Right cardiac atrium (tissue), 5 donors: ENCODE results near the gene EZH2. TPM values are rescaled to one million over a fixed set of nuclear protein-coding genes. Genes with fewer than 3 reads are reported as not detected.
A peak's percentile ranks its signal among the peaks of the same experiment; 100 is the strongest.

ENCODE experiments used
- ATAC-seq, 2 donors: fragments of 200-7000 bp; cut with Tn5 transposase; one replicate each; pipeline versions ENCODE4 v1.8.0 to v1.9.1; 2020; ENCODE audit warnings: moderate library complexity in 2 of 2, mild to moderate bottlenecking in 1 of 2
- DNase-seq, 3 donors: peaks; one replicate each; pipeline ENCODE4 v3.0.0-alpha.2; 2020
- H3K27ac ChIP-seq: one replicate; pipeline ENCODE4 v1.5.1; 2013; ENCODE audit warnings: mild to moderate bottlenecking, low read length, control low read depth, moderate library complexity
- H3K27me3 ChIP-seq: one replicate; pipeline ENCODE4 v1.6.1; 2013; ENCODE audit not compliant: control insufficient read depth, insufficient read depth
- H3K4me1 ChIP-seq: one replicate; pipeline ENCODE4 v1.6.1; 2013; ENCODE audit warnings: low read length; ENCODE audit not compliant: control insufficient read depth, insufficient read depth
- H3K4me3 ChIP-seq: one replicate; pipeline ENCODE4 v1.5.1; 2013; ENCODE audit warnings: low read length, control low read depth
- H3K9me3 ChIP-seq: one replicate; pipeline ENCODE4 v1.6.1; 2013; ENCODE audit warnings: low read length; ENCODE audit not compliant: control insufficient read depth
- WGBS: extraction: QIAGEN DNeasy Blood & Tissue Kit; methylation state at CpG from one replicate; pipeline ENCODE4 v1.1.7; 2013; 5-methylcytosine and 5-hydroxymethylcytosine counted together
- intact Hi-C, 4 donors: fragments of 100-400 bp; cut with DNase I; formaldehyde crosslinking; loops; one replicate each; pipeline versions ENCODE4 v1.11.0 to v1.14.0; 2022 to 2023
- polyA plus RNA-seq: library from polyadenylated mRNA; stranded (reverse); fragments of 200-250 nt; gene quantifications from one replicate; pipeline ENCODE4 v1.2.3, GENCODE V29; 2013
- total RNA-seq, 4 donors: library from RNA; stranded (reverse); fragmentation: NEBNext Ultra II Directional; extraction: Animal tissue kit (Norgen Biotek cat#: 25700); gene quantifications; one replicate each; pipeline ENCODE4 v1.2.1, GENCODE V29; 2021
- donor health status: healthy with polysubstance abuse.
- donor health status: DM: no; HTN: yes; CAD: no.
- donor health status: DM: no; HTN: no; CAD: no.
- donor health status: DM: no; HTN: yes; CAD: no; lungs with severe emphysema.
- donor health status: DM: yes; HTN: yes; CAD: no.

The EZH2 gene
- total and polyA plus RNA-seq, 5 donors: 0.68 to 1.7 (median 1.2) TPM

- Histone ChIP-seq H3K27ac (no peak overlapping the region), H3K9me3 (no peaks in the 10 kb centered on the region), H3K27me3 (no peaks in the 10 kb centered on the region), H3K4me3 (no peak overlapping the region), H3K4me1 (peaks cover 3% of the 10 kb centered on the region)
- 92% methylated on average over 12 of the region's 12 CpGs for WGBS
- ATAC-seq (no peak), DNase-seq (peak in 1 of 3 donors; percentile 47)
- intact Hi-C loops: no loop called here
Observed at GRCh38 chr7:148761499-148762278, 122.4 kb downstream of the EZH2 start.

Other genes starting within 250 kb of the EZH2 start
- gene CUL1, start 185.4 kb downstream of the EZH2 start, total RNA-seq: 10 to 100 TPM; 49.3 to 52.8 (median 52.5) TPM
- 36.1 TPM for gene CUL1, start 185.4 kb downstream of the EZH2 start, polyA plus RNA-seq
- gene PDIA4, start 144.2 kb upstream of the EZH2 start, total RNA-seq: 10 to 100 TPM; 33.0 to 69.2 (median 46.3) TPM
- 24.4 TPM for gene PDIA4, start 144.2 kb upstream of the EZH2 start, polyA plus RNA-seq
- gene ZNF786, start 206.4 kb upstream of the EZH2 start, total RNA-seq: 1 to 10 TPM; 2.5 to 4.1 (median 3.3) TPM
- gene ZNF786, start 206.4 kb upstream of the EZH2 start, polyA plus RNA-seq: 2.1 TPM
- under 1 TPM; 0.72 to 0.99 (median 0.81) TPM for gene ZNF425, start 242.0 kb upstream of the EZH2 start, total RNA-seq
- 0.50 TPM for gene ZNF425, start 242.0 kb upstream of the EZH2 start, polyA plus RNA-seq